Endothelial cell of umbilical vein (primary cell): Measurements from ENCODE around the gene SLC18A3.

ENCODE experiments used
- CTCF ChIP-seq, 2 donors: IDR thresholded peaks; 1 replicate in 1 of 2; 2 replicates in 1 of 2; pipeline ENCODE4 v1.5.1; 2011; ENCODE audit warnings: low read length in 2 of 2, mild to moderate bottlenecking in 2 of 2, moderate library complexity in 2 of 2, control low read depth in 1 of 2, inconsistent platforms in 1 of 2, low read depth in 1 of 2; ENCODE audit not compliant: insufficient read depth in 1 of 2; ENCODE audit errors: extremely low read depth in 1 of 2
- EZH2 ChIP-seq: IDR thresholded peaks from 2 replicates; pipeline ENCODE4 v1.6.1; 2012; ENCODE audit warnings: borderline replicate concordance, low read depth, mild to moderate bottlenecking, moderate library complexity, low read length, inconsistent platforms; ENCODE audit not compliant: severe bottlenecking
- JUN ChIP-seq: IDR thresholded peaks from 2 replicates; pipeline ENCODE4 v1.6.1; 2011; ENCODE audit warnings: borderline replicate concordance, low read depth; ENCODE audit not compliant: insufficient read length, insufficient read depth
- MYC ChIP-seq: IDR thresholded peaks from one replicate; pipeline ENCODE4 v1.6.1; 2011; ENCODE audit warnings: mild to moderate bottlenecking, low read depth, low read length
- POLR2A ChIP-seq: IDR thresholded peaks from 2 replicates; pipeline ENCODE4 v1.6.1; 2012; ENCODE audit warnings: low read depth, mild to moderate bottlenecking, control low read depth, low read length
- POLR2AphosphoS5 ChIP-seq: IDR thresholded peaks from 2 replicates; pipeline ENCODE4 v1.6.1; 2012; ENCODE audit warnings: low read depth, mild to moderate bottlenecking, control low read depth, low read length, moderate library complexity; ENCODE audit not compliant: insufficient read depth

GRCh38 chr10:49645417-49645816 is 35.3 kb downstream of the SLC18A3 start:
- TF ChIP-seq CTCF (IDR thresholded peaks at IDR 0.05; ENCODE audit: extremely low read depth in 1 of 2, insufficient read depth in 1 of 2, low read depth in 1 of 2, low read length in 2 of 2) (no peak), POLR2A (no peak), POLR2AphosphoS5 (no peak), MYC (no peak), EZH2 (no peak), JUN (no peak)
